GM19328 (cell line): ENCODE results near the gene NT5DC3.

Experiments used
- ATAC-seq: cut with Tn5 transposase; IDR thresholded peaks from one replicate; pipeline ENCODE4 v1.9.1; 2021; ENCODE audit warnings: mild to moderate bottlenecking, moderate library complexity; ENCODE audit not compliant: unreplicated experiment

NT5DC3 gene

GRCh38 chr12:103840876-103841689 lies at the start of gene NT5DC3:
TSS of gene NT5DC3 (minus strand) at chr12:103841234. CDS start at chr12:103841156, 78 bp downstream.
- ATAC-seq: peak; percentile 87

- no peak for ATAC-seq
Observed at GRCh38 chr12:103887738-103888137, 46.7 kb upstream of the NT5DC3 start.

GRCh38 chr12:103886195-103886797 lies 45.3 kb upstream of the NT5DC3 start:
- no peak for ATAC-seq

- ATAC-seq: no peak
Observed at GRCh38 chr12:103884316-103884715, 43.3 kb upstream of the NT5DC3 start.

- no peak for ATAC-seq
Observed at GRCh38 chr12:103883908-103884307, 42.9 kb upstream of the NT5DC3 start.

DNA sequence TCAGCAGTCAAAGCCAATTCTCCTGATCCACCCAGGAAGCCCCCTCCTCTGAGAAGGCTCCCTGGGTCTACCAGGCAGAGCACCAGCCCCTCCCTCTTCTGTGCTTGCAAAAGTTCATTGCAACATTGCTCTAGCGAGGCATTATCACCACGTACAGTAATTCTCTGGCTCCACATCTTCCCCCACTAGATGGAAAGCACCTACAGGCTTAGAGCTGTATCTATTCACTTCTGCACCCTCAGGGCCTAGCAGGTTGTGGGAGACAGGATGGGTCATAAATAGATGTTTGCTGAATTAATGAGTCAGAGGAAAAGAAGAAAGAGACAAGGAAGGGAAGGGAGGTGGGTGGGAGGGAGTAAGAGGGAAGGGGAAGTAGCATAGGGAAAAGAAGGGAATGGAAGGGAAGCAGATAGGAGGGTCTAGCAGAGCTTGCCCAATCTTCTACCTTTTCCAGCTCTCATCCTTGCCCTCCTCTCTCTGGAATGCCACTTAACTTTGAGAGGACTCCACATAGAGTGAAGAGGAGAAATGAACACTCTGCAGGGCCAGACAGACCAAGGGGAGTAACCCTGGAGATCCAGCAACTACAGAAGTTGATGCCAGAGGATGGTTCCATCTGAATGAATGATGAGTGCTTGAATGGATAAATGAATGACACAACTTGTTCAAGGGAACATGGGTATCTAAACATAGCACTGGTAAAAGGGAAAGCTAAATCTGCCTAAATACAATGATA lies 42.0 kb upstream of the NT5DC3 start:
- ATAC-seq: no peak

- ATAC-seq: no peak
Observed at GRCh38 chr12:103881261-103881660, 40.2 kb upstream of the NT5DC3 start.

- ATAC-seq: no peak
Observed at GRCh38 chr12:103880299-103881142, 39.5 kb upstream of the NT5DC3 start.

DNA sequence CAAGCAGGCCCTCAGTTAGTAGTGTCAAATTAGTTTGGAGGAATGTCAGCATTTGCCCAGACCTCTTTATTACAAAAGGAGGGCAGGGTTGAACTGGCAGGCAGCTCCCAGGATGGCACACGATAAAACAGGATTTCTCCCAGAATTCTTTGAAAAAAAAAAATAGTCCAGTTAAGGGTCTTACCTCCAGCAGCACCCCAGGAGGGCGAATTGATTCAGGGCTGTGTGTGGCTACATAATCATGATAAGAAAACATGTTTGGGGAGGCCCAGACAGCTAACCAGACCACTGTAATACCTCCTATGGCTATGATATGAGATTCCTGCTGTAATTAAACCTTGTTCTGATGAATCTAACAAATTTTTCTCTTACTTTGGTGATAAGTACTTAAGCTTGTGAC lies 38.8 kb upstream of the NT5DC3 start:
- ATAC-seq: no peak

DNA sequence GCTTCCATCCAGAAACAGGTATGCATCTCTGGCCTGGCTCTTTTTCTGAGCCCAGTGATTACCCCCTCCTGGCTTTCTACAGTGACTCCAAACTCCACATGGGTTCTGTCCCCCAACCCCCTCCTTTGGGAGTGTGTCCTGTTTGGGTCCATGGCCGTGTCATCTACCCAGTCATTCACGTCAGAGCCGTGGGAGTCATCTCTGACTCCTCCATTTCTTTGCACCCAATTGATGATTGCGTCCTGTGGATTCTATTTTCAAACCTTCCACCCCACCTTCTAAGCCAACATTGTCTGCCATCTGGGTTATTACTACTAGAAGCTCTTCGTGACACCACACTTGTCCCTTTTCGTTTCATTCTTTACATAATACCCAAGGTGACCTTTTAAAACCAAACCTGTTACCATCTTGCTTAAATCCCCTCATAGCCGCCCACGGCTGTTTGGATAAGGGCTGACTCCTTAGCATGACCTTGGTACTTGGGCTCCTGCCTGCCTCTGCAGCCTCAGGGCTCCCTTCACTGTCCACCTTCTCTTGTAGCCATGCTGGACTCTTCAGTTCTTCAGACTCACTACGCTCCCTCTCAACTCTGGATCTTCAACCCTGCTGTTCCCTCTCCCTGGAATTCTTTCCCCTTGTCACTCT lies 38.1 kb upstream of the NT5DC3 start:
- no peak for ATAC-seq

- no peak for ATAC-seq
Observed at GRCh38 chr12:103877934-103878510, 37.0 kb upstream of the NT5DC3 start.

DNA sequence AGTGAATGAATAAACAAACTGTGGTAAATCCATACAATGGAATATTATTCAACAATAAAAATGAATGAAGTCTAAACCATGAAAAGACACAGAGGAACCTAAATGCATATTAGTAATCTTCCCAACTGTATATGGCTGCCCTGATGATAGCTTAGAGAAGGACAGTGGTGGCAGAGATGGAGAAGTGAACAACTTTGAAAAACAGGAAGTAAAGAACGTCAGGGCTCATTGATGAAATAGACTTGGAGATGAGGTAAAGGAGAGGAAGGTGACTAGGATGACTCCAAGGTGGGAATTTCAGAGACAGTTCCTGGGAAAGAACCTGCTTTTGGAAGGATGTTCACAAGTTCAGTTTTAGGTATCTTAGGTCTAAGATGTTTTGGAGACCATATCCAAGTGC lies 36.3 kb upstream of the NT5DC3 start:
- ATAC-seq: no peak

GRCh38 chr12:103875666-103876065 lies 34.6 kb upstream of the NT5DC3 start:
- ATAC-seq: no peak

DNA sequence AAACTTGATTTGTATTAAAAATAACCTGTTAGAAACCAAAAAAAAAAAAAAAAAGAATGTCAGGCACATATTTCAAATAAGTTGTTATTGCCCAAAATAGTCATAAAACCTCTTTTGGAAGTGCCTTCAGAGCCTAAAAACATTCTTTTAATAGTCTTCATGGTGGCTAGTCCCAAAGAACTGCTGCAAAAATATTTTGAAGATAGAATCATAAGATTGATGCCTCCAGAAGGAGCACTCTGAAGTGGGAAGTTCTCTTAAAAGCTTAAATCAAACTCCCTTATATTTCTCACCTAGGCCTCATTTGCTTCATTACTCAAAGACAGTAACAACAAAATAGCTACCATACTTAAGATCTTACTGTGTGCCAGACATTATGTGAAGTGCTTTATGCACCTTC lies 27.2 kb upstream of the NT5DC3 start:
- ATAC-seq: no peak

GRCh38 chr12:103865151-103865730 lies 24.2 kb upstream of the NT5DC3 start:
- ATAC-seq: no peak

- ATAC-seq: no peak
Observed at GRCh38 chr12:103864710-103865109, 23.7 kb upstream of the NT5DC3 start.

DNA sequence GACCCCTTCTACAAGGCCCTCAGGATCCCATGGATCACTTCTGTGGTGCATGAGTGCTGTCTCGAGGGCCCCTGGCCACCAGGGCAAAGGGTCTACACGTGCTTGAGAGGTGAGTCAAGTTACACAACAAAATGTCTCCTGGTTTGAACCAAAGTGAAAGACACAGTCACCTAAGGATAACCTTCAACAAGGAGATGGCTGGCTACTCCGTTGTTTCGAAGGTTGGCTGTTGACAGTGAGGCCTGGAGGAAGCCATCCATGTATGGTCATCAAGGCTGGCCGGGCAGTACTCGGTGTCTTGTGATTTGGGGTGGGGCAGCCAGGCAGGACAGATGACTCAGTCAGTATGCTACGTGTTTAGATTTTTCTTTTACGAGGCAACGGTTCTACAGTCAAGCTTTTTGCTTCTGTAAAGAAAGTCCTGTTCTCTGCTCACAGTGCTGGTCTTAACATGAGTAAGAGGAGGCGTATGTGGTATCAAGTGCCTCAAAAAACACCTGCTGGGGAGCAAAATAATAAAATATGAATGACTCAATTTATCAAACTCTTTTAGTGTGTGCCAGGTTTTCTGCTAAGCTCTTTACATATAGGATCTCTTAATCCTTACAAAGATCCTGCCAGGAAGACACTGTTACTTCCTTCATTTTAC lies 18.0 kb upstream of the NT5DC3 start:
- no peak for ATAC-seq

GRCh38 chr12:103858335-103858734 lies 17.3 kb upstream of the NT5DC3 start:
- ATAC-seq: no peak

DNA sequence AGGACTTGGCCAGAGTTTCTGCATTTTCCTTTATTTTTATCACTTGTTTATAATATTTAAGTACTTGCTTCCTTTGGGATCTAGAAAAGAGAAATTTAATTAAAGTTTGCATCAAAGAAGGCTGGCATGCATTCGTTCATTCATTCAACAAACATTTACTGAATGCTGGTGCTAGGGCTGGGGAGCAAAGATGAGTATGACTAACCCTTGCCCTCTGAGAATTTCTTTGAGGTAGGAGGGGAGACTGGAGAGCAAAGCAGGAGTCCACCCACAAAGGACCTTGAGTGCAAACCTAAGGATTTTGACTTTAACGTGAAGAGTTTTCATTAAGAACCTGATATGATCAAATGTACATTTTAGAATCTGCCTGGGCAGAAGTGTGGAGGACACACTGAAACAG lies 16.1 kb upstream of the NT5DC3 start:
- no peak for ATAC-seq
